ENCODE data around the gene DR1.

GRCh38 chr1:93360111-93360510, 14.4 kb downstream of the DR1 start:
- TF ChIP-seq EZH2 (IDR thresholded peaks at IDR 0.05; ENCODE audit: insufficient read depth, poor library complexity, severe bottlenecking), result no peak
- no peak for TF ChIP-seq EZH2phosphoT487 (IDR thresholded peaks at IDR 0.05; ENCODE audit: insufficient read depth, low read depth)
